ENCODE measurements around the gene SPOCD1.

DNA sequence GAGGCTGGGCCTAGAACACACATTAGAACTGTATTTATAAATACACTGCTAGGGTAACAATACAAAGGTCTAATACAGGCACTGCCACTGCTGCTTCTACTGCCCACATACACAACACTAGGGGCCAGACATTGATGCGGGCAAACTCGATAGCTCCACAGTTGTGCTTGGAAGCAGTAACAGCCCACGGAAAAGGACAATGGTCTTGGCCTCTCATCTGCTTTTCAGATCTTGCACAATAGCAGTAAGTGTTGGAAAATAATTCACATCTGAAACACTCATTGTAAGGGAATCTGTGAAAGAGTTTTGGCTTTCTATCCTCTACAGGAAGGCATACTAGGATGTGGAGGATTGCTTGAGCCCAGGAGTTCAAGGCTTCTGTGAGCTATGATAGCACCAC is 6.9 kb upstream of the SPOCD1 start:
- TF ChIP-seq, protein P1, sequence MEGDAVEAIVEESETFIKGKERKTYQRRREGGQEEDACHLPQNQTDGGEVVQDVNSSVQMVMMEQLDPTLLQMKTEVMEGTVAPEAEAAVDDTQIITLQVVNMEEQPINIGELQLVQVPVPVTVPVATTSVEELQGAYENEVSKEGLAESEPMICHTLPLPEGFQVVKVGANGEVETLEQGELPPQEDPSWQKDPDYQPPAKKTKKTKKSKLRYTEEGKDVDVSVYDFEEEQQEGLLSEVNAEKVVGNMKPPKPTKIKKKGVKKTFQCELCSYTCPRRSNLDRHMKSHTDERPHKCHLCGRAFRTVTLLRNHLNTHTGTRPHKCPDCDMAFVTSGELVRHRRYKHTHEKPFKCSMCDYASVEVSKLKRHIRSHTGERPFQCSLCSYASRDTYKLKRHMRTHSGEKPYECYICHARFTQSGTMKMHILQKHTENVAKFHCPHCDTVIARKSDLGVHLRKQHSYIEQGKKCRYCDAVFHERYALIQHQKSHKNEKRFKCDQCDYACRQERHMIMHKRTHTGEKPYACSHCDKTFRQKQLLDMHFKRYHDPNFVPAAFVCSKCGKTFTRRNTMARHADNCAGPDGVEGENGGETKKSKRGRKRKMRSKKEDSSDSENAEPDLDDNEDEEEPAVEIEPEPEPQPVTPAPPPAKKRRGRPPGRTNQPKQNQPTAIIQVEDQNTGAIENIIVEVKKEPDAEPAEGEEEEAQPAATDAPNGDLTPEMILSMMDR (IDR thresholded peaks at IDR 0.05 in 8 of 11, conservative IDR thresholded peaks at IDR 0.05 in 3 of 11) = no peak
- TF ChIP-seq POLR2A (IDR thresholded peaks at IDR 0.05) = no peak

Measured in spleen (tissue), 7 donors.